Gastrocnemius medialis (tissue), 4 donors: ENCODE measurements around the gene C4orf33. TPM values are rescaled to one million over a fixed set of nuclear protein-coding genes. Genes with fewer than 3 reads are reported as not detected.
"Not testable (repeated sequence)": the region's sequence is repeated elsewhere in the genome, so short reads cannot be mapped to it uniquely, and the experiment has no call there.

Experiments
- ATAC-seq, 2 donors: fragments of 150-250 bp; one replicate each; pipeline ENCODE4 v1.9.1; 2016
- DNase-seq, 2 donors: peaks; one replicate each; pipeline ENCODE4 v3.0.0-alpha.2; 2019
- H3K27ac ChIP-seq, 4 donors: fragments of 200-600 bp; sonication (generic); 1 replicate in 1 of 4; 2 replicates in 3 of 4; pipeline ENCODE4 v1.5.1; 2016 to 2018; ENCODE audit warnings: mild to moderate bottlenecking in 2 of 4, moderate library complexity in 1 of 4
- H3K27me3 ChIP-seq, 3 donors: fragments of 200-600 bp; sonication (generic) in 2 of 3; 1 replicate in 1 of 3; 2 replicates in 2 of 3; pipeline versions ENCODE4 v1.5.1 to v1.6.0; 2016 to 2019; ENCODE audit warnings: mild to moderate bottlenecking in 1 of 3, moderate library complexity in 1 of 3
- H3K36me3 ChIP-seq, 2 donors: fragments of 200-600 bp; sonication (generic) in 1 of 2; one replicate each; pipeline ENCODE4 v1.5.1; 2017 to 2018
- H3K4me1 ChIP-seq, 2 donors: fragments of 200-600 bp; sonication (generic) in 1 of 2; one replicate each; pipeline ENCODE4 v1.5.1; 2016 to 2017; ENCODE audit warnings: mild to moderate bottlenecking in 2 of 2
- H3K4me3 ChIP-seq, 4 donors: fragments of 200-600 bp; sonication (generic) in 3 of 4; 1 replicate in 1 of 4; 2 replicates in 3 of 4; pipeline ENCODE4 v1.5.1; 2016 to 2019; ENCODE audit warnings: mild to moderate bottlenecking in 2 of 4
- H3K9me3 ChIP-seq, 3 donors: fragments of 200-600 bp; sonication (generic) in 2 of 3; 1 replicate in 1 of 3; 2 replicates in 2 of 3; pipeline ENCODE4 v1.5.1; 2016 to 2019
- CTCF ChIP-seq, 5 experiments: fragments of 450-650 bp in 3 of 5; fragments of 200-600 bp in 2 of 5; sonication (generic) in 2 of 5; IDR thresholded peaks in 4 of 5; conservative IDR thresholded peaks in 1 of 5; 1 replicate in 4 of 5; 2 replicates in 1 of 5; pipeline ENCODE4 v1.5.1; 2016 to 2019; ENCODE audit warnings: antibody characterized with exemption in 5 of 5, mild to moderate bottlenecking in 3 of 5, moderate library complexity in 3 of 5
- POLR2A ChIP-seq, 2 donors: fragments of 450-650 bp; IDR thresholded peaks; one replicate each; pipeline ENCODE4 v1.6.1; 2017; ENCODE audit warnings: antibody characterized with exemption in 2 of 2, mild to moderate bottlenecking in 2 of 2, moderate library complexity in 2 of 2
- in situ Hi-C, 4 donors: fragments of 200-750 bp; cut with MboI; loops; one replicate each; pipeline versions ENCODE4 v1.15.0 to v1.8.0; 2017; ENCODE audit warnings: low sequenced_read_pairs in 4 of 4
- intact Hi-C: fragments of 100-400 bp; cut with DNase I; formaldehyde crosslinking; loops from one replicate; pipeline ENCODE4 v1.15.1; 2023; ENCODE audit warnings: low total_unique reads
- total RNA-seq, 4 donors: library from RNA; depleted of rRNA; stranded (reverse); fragments of >200 nt; gene quantifications; one replicate each; pipeline versions ENCODE4 v1.1.0 to v1.2.3, GENCODE V29; 2016

The C4orf33 gene
- total RNA-seq, 4 donors from 2014 or later: 0.53 to 2.2 (median 1.7) TPM

GRCh38 chr4:129111919-129112318 lies 16.0 kb downstream of the C4orf33 start:
- Histone ChIP-seq H3K36me3 (peaks cover 0 to 5% of the 10 kb centered on the region in 2 donors), H3K4me1 (no peaks in the 10 kb centered on the region), H3K9me3 (no peaks in the 10 kb centered on the region), H3K4me3 (no peak overlapping the region), H3K27ac (no peak overlapping the region), H3K27me3 (no peaks in the 10 kb centered on the region)
- intact Hi-C loops (no loop called here), in situ Hi-C loops (no loop called here)
- DNase-seq (no peak), ATAC-seq (no peak)
- no peak for TF ChIP-seq POLR2A (IDR thresholded peaks at IDR 0.05)
- no peak for TF ChIP-seq CTCF (IDR thresholded peaks at IDR 0.05 in 4 of 5, conservative IDR thresholded peaks at IDR 0.05 in 1 of 5)

- intact Hi-C loops: no loop called here
- in situ Hi-C loops: no loop called here
- no peaks in the 10 kb centered on the region for H3K27me3 ChIP-seq
- no peaks in the 10 kb centered on the region for H3K4me1 ChIP-seq
- H3K4me3 ChIP-seq: no peak overlapping the region
- H3K36me3 ChIP-seq: peaks cover 0 to 5% of the 10 kb centered on the region in 2 donors
- H3K27ac ChIP-seq: no peak overlapping the region
- DNase-seq: no peak
- TF ChIP-seq POLR2A (IDR thresholded peaks at IDR 0.05) (no peak), CTCF (IDR thresholded peaks at IDR 0.05 in 4 of 5, conservative IDR thresholded peaks at IDR 0.05 in 1 of 5) (no peak)
- no peaks in the 10 kb centered on the region for H3K9me3 ChIP-seq
- no peak for ATAC-seq
These were observed 17.5 kb downstream of the C4orf33 start for GRCh38 chr4:129113434-129113833.

- Histone ChIP-seq H3K9me3 (no peaks in the 10 kb centered on the region), H3K4me1 (no peaks in the 10 kb centered on the region), H3K27ac (no peak overlapping the region), H3K27me3 (no peaks in the 10 kb centered on the region), H3K4me3 (no peak overlapping the region), H3K36me3 (peaks cover 0 to 5% of the 10 kb centered on the region in 2 donors)
- no peak for DNase-seq
- ATAC-seq: no peak
- in situ Hi-C loops (no loop called here), intact Hi-C loops (no loop called here)
- TF ChIP-seq POLR2A (IDR thresholded peaks at IDR 0.05) (no peak), CTCF (IDR thresholded peaks at IDR 0.05 in 4 of 5, conservative IDR thresholded peaks at IDR 0.05 in 1 of 5) (no peak)
These were observed 18.0 kb downstream of the C4orf33 start for GRCh38 chr4:129113919-129114318.

- intact Hi-C loops: no loop called here
- Histone ChIP-seq H3K4me3 (no peak overlapping the region), H3K36me3 (no peaks in the 10 kb centered on the region), H3K27ac (no peak overlapping the region), H3K27me3 (no peaks in the 10 kb centered on the region), H3K9me3 (no peaks in the 10 kb centered on the region), H3K4me1 (no peaks in the 10 kb centered on the region)
- ATAC-seq (no peak), DNase-seq (no peak)
- TF ChIP-seq CTCF (IDR thresholded peaks at IDR 0.05 in 4 of 5, conservative IDR thresholded peaks at IDR 0.05 in 1 of 5): no peak
- no peak for TF ChIP-seq POLR2A (IDR thresholded peaks at IDR 0.05)
- in situ Hi-C loops: no loop called here
These were observed 21.8 kb downstream of the C4orf33 start for GRCh38 chr4:129117705-129118104.

- intact Hi-C loops, H3K27me3 ChIP-seq, ATAC-seq, H3K36me3 ChIP-seq, H3K4me1 ChIP-seq, in situ Hi-C loops, DNase-seq, H3K9me3 ChIP-seq, H3K27ac ChIP-seq, H3K4me3 ChIP-seq: not testable (repeated sequence)
These were observed 30.7 kb downstream of the C4orf33 start for GRCh38 chr4:129126614-129127013.
